OCI-M2 (cell line): ENCODE results near the gene BLOC1S2.
"Not testable (repeated sequence)": the region's sequence is repeated elsewhere in the genome, so short reads cannot be mapped to it uniquely, and the experiment has no call there.

Source experiments
- DNase-seq: peaks from one replicate; lab custom pipeline; 2025; ENCODE audit not compliant: unreplicated experiment; lab: John Stamatoyannopoulos, UW

Gene BLOC1S2

GRCh38 chr10:100286051-100287033 lies at the start of gene BLOC1S2:
Gene BLOC1S2 (minus strand): TSS chr10:100286680. CDS start chr10:100286659, 21 bp downstream.
- DNase-seq: peak; percentile 74

DNA sequence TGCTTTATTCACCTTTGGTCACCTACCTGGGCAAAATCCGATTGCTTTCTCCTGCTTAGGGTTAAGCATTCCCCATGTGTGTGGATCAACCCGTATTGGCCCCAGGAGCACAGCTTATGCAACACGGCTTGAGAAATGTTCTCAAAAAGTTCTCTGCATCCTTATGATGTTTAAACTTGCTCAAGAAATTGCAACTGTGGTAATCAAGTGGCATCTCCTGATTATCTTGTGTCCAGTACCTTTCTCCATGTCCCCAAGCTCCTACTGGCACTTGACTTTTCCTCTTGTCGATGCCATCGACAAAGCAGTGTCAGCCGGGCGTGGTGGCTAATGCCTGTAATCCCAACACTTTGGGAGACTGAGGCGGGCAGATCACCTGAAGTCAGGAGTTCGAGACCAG lies 48.3 kb upstream of the BLOC1S2 start:
- DNase-seq: no peak

DNA sequence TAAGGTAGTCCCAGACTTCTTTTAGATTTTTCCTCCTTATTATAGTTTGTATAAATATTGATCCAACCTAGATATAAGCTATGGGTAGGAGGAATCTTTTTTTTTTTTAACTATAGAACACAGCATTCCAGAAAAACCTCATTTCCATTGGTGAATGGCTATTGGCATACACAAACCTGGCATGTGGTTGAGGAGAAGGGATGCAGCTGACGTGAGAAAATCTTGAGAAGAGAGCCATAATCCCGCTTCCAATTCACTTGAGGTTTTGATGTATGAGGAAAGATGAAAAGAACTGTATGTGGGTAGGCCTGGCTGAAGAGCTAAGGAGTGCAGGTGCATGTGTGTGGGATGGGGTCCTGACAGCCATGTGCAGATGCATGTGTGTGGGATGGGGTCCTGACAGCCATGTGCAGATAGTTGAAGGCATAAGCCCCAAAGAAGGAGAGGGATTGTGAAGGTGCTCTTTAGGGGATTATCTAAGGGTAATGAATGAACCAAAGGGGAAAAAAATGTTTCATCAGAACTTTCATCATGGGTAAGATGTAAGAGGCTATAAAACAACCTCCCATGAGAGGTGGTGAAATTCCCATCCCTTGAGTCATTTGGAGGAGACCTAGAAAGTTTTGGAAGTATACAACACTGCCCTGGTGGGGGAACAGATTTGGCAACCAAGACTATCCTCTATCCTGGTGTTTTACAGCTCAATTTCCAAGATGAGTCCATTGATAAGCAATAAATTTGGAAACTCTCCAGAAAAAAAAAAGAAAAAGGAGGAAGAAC lies 47.4 kb upstream of the BLOC1S2 start:
- DNase-seq: no peak

- no peak for DNase-seq
These were observed 46.6 kb upstream of the BLOC1S2 start for GRCh38 chr10:100333106-100333505.

DNA sequence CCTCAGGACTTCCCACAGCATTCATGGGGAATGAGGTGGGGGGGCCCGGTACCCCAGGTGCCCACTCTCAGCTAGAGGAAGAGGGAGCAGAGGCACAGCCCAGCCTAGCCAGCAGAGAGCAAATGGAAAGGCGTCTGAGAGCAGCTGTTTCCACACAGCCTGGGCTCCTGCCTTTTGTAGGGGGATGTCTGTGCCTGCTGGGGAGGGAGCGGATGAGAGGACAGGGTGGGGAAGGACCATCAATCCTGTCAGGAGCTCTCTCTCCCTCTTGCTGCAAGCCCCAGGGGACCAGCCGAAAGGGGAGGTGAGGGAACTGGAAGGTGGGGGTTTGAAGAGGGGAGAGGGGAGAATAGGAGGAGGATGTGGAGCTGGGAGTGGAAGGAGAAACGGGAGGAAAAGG lies 43.6 kb upstream of the BLOC1S2 start, which contains the start of gene PKD2L1:
PKD2L1 (minus strand) TSS at position 150 of the 400 bp plus-strand sequence; CDS start at position 25, 125 bp downstream.
- no peak for DNase-seq

GRCh38 chr10:100328198-100328597 lies 41.7 kb upstream of the BLOC1S2 start:
- no peak for DNase-seq

DNA sequence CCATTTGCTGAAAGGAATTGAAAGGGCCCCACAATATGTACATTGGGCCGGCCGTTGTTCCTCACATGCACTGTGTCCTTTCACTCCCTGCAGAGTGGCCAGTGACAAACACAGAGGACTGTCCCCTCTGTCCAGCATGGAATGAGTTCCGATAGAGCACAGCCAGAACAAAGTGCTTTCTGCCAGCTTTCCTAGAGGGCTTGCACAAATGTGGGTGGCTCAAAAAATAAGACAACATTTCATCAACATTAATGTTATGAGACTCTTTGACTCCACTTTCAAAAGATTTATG lies 41.2 kb upstream of the BLOC1S2 start:
- DNase-seq: no peak

DNA sequence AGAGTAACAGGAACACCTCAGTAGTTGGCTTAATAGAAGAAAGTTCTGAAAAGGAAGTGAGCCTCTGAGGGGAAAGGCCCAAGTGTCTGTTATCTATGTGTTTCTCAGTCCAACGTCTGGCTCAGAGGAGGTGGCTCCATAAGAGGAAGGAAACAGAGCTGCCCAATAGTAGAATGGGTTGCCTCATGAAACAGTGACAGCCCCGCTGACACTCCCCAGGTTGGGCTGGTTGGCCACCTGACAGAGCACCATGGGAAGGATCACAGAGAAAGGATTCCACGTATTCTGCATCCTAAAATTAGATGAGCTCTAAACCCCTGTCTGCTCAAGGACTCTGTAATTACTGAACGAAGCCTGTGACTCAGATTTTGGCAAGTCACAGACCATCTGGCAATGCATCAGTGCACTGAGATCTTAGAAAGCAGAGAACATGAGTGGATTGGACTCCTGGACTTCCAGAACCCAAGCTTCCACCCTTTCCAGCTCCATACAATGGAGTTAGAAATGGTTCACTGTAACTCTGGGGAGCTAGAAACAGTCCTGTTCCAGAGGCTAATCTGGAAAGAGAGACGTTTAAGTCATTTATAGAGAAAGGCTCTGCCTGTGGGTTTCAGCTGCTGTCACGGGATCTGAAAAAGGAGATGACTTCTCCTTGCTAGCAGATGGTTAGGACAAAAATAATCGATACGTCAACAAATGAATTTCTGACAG lies 40.7 kb upstream of the BLOC1S2 start:
- DNase-seq: no peak

- DNase-seq: no peak
These were observed 38.7 kb upstream of the BLOC1S2 start for GRCh38 chr10:100325158-100325557.

- no peak for DNase-seq
These were observed 33.4 kb upstream of the BLOC1S2 start for GRCh38 chr10:100319707-100320402.

GRCh38 chr10:100318207-100318606 lies 31.7 kb upstream of the BLOC1S2 start:
- no peak for DNase-seq

GRCh38 chr10:100315615-100316014 lies 29.1 kb upstream of the BLOC1S2 start:
- DNase-seq: no peak

- no peak for DNase-seq
These were observed 24.8 kb upstream of the BLOC1S2 start for GRCh38 chr10:100311298-100311697.

DNA sequence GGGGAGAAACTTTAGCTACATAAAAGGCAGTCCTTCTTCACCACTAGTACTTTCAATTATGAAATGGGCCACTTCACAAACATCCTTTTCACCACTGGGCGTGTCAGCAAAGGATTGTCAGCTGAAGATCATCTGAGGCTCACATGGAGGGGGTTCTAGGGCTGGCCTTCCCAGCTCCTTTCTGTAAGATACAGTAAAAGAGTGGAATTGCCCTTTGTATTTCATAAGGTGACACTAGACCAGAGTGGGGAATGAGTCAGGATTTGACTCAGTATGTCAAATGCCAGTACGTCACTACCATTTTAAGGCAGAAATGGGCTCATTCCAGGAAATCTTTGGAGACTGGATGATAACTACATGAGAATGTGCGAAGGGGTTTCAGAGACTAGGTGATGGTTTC lies 21.2 kb upstream of the BLOC1S2 start:
- DNase-seq: no peak

DNA sequence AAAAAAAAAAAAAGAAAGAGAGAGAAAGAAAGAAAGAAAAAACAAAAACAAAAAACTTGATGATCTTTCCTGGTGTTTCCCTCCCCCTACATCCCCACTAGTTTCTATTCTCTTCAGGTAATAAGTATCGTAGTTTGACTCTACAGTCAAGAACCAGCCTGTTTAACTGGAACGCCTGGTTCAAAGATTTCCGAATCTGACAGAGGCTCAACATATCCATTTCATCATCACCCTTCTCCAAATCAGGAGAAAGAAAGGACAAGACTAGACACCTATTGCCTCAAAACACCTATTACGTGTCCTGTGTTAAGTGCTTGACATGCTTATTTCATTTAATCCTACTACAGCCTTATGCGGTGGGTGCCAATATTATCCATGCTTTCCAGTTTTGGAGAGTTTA lies 20.4 kb upstream of the BLOC1S2 start:
- no peak for DNase-seq

GRCh38 chr10:100304414-100304813 lies 17.9 kb upstream of the BLOC1S2 start:
- no peak for DNase-seq

- no peak for DNase-seq
These were observed 17.3 kb upstream of the BLOC1S2 start for GRCh38 chr10:100303724-100304319.

GRCh38 chr10:100301123-100301522 lies 14.6 kb upstream of the BLOC1S2 start:
- not testable (repeated sequence) for DNase-seq

GRCh38 chr10:100297242-100297641 lies 10.8 kb upstream of the BLOC1S2 start:
- DNase-seq: no peak

DNA sequence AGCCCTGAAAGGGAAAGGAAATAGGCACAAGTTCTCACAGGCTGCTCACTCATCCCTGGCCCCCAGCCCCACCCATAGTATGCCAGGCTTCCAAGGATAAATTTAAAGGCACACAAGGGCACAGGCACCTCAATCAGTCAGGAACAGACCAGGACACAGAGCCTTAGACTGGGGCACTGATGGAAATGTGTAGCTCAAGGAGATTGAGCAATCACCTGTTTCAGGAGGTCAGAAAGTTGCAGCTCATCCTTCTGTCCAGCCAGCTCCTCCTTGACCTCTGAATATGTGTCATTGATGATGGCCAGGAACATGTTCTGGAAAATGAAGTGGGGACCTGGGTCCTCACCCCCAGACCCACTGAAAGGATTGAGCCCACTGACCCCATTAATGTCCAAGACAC lies 6.6 kb upstream of the BLOC1S2 start:
- DNase-seq: no peak
